Colonic mucosa (tissue), 4 donors: Measurements from ENCODE around the gene TRIO. TPM values are rescaled to one million over a fixed set of nuclear protein-coding genes. Genes with fewer than 3 reads are reported as not detected.

ENCODE experiments used
- DNase-seq: peaks from one replicate; pipeline ENCODE4 v3.0.0-alpha.2; 2020
- H3K27ac ChIP-seq: fragments of 200-600 bp; one replicate; pipeline ENCODE4 v1.8.0; 2021
- H3K27me3 ChIP-seq: fragments of 200-600 bp; one replicate; pipeline ENCODE4 v1.8.0; 2021
- H3K36me3 ChIP-seq: fragments of 200-600 bp; one replicate; pipeline ENCODE4 v1.8.0; 2021
- H3K4me1 ChIP-seq: fragments of 200-600 bp; one replicate; pipeline ENCODE4 v1.8.0; 2021; ENCODE audit warnings: mild to moderate bottlenecking
- H3K4me3 ChIP-seq: fragments of 200-600 bp; one replicate; pipeline ENCODE4 v1.8.0; 2021
- H3K9ac ChIP-seq, 2 donors: one replicate each; pipeline ENCODE4 v1.7.0; 2013; ENCODE audit warnings: control low read depth in 2 of 2, low read depth in 2 of 2, low read length in 2 of 2
- H3K9me3 ChIP-seq: fragments of 200-600 bp; one replicate; pipeline ENCODE4 v1.8.0; 2021
- CTCF ChIP-seq: fragments of 200-600 bp; IDR thresholded peaks from one replicate; pipeline ENCODE4 v1.8.0; 2022; ENCODE audit warnings: antibody characterized with exemption, mild to moderate bottlenecking
- intact Hi-C: fragments of 100-400 bp; cut with DNase I; formaldehyde crosslinking; loops from one replicate; pipeline ENCODE4 v1.14.1; 2022
- total RNA-seq, 2 donors: library from RNA; stranded (reverse); fragmentation: NEBNext Ultra II Directional in 1 of 2; extraction: Animal tissue kit (Norgen Biotek cat#: 25700) in 1 of 2; gene quantifications; one replicate each; pipeline ENCODE4 v1.2.1, GENCODE V29; 2021
- donor health status: healthy.
- donor health status: DM: no; HTN: no; CAD: no.
- donor health status: DM: no; HTN: no; CAD: no.

The TRIO gene
- total RNA-seq, 2 donors from 2014 or later, result 134 to 138 TPM

GRCh38 chr5:14281746-14282181, 138.6 kb downstream of the TRIO start:
- Histone ChIP-seq H3K27ac (no peak overlapping the region), H3K9me3 (no peaks in the 10 kb centered on the region), H3K9ac (no peak overlapping the region), H3K4me1 (no peaks in the 10 kb centered on the region), H3K27me3 (no peaks in the 10 kb centered on the region), H3K4me3 (no peak overlapping the region), H3K36me3 (no peaks in the 10 kb centered on the region)
- DNase-seq, result no peak
- TF ChIP-seq CTCF, result no peak
- intact Hi-C loops, result no loop called here

GRCh38 chr5:14283139-14283538, 140.0 kb downstream of the TRIO start:
- Histone ChIP-seq H3K4me3 (no peak overlapping the region), H3K36me3 (no peaks in the 10 kb centered on the region), H3K27ac (no peak overlapping the region), H3K9me3 (no peaks in the 10 kb centered on the region), H3K9ac (no peak overlapping the region), H3K4me1 (no peaks in the 10 kb centered on the region), H3K27me3 (no peaks in the 10 kb centered on the region)
- no peak for TF ChIP-seq CTCF
- no peak for DNase-seq
- intact Hi-C loops, result no loop called here

- Histone ChIP-seq H3K4me3 (no peak overlapping the region), H3K4me1 (no peaks in the 10 kb centered on the region), H3K27ac (no peak overlapping the region), H3K9me3 (no peaks in the 10 kb centered on the region), H3K27me3 (no peaks in the 10 kb centered on the region), H3K36me3 (no peaks in the 10 kb centered on the region), H3K9ac (no peak overlapping the region)
- no peak for TF ChIP-seq CTCF
- intact Hi-C loops, result no loop called here
- no peak for DNase-seq
Measured at GRCh38 chr5:14284392-14285148, 141.4 kb downstream of the TRIO start.

GRCh38 chr5:14286007-14286406, 142.9 kb downstream of the TRIO start:
- no peak overlapping the region for H3K9ac ChIP-seq
- H3K36me3 ChIP-seq, result peaks cover 4% of the 10 kb centered on the region
- no peak for TF ChIP-seq CTCF
- H3K27ac ChIP-seq, result no peak overlapping the region
- no peak overlapping the region for H3K4me3 ChIP-seq
- no peaks in the 10 kb centered on the region for H3K9me3 ChIP-seq
- DNase-seq, result no peak
- H3K4me1 ChIP-seq, result no peaks in the 10 kb centered on the region
- no peaks in the 10 kb centered on the region for H3K27me3 ChIP-seq
- intact Hi-C loops, result no loop called here

- Histone ChIP-seq H3K4me3 (no peak overlapping the region), H3K9me3 (no peaks in the 10 kb centered on the region), H3K36me3 (peaks cover 5% of the 10 kb centered on the region), H3K9ac (no peak overlapping the region), H3K4me1 (no peaks in the 10 kb centered on the region), H3K27me3 (no peaks in the 10 kb centered on the region), H3K27ac (no peak overlapping the region)
- no peak for TF ChIP-seq CTCF
- DNase-seq, result no peak
- intact Hi-C loops, result no loop called here
Measured at GRCh38 chr5:14286574-14287421, 143.7 kb downstream of the TRIO start.
